Stimulated activated CD8-positive, alpha-beta memory T cell treated with anti-CD3 and anti-CD28 coated beads, Interleukin-4, amount 100 ng/mL, for 1 hour (primary cell): Measurements from ENCODE around the gene ACOXL.

Source experiments
- DNase-seq, 2 donors: peaks; one replicate each; pipeline ENCODE4 v3.0.0-alpha.2; 2020; ENCODE audit warnings: low read depth in 2 of 2, low spot score in 1 of 2

Gene ACOXL

DNA sequence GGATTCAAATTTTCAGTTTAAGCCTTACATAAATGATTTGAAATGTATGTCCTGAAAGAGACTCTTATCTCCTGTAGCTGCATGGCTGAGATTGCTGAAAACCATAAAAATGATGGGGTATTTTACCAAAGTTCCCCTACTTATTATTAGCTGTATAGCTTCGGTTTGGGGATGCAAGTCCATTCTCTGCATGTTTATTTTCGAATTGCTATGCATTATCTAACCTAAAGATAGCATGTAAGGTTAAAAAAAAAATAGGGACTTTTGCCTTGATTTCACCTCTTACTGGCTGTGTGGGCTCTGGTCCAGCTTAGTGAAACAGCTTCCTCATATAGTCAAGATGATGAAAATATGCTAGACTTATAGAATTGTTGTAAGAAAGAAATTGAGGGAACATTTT lies 14.0 kb upstream of the ACOXL start:
- DNase-seq = no peak

DNA sequence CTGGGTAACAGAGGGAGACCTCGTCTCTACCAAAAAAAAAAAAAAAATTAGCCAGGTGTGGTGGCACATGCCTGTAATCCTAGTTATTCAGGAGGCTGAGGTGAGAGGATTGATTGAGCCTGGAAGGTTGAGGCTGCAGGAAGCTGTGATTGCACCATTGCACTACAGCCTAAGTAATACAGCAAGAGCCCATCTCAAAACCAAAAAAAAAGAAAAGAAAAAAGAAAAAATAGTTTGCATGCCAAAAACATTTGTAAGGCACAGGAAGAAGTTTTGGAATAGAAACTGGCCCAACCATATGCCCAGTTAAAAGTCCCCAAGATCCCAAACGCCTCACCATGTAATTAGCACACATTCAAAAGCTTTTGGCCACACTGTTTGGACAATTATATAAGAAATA lies 13.4 kb upstream of the ACOXL start:
- DNase-seq = no peak

DNA sequence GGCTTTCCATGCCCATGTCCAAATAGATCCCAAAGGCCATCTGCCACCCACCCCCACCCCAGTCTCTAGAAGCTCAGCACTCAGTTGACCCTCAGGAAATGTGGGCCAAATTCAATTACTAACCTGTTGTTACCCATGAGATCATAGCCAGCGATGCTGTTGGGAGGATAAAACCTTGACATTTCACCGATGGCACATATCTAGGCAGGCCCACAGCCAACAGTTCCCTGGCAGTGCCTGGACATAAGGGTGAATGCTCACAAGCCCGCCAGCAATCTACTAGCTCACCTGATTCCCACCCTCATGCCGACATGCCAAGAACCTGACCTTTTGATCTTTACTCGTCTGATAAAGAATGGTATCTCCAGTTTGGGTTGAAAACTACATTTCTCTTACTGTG lies 11.8 kb upstream of the ACOXL start:
- no peak for DNase-seq

DNA sequence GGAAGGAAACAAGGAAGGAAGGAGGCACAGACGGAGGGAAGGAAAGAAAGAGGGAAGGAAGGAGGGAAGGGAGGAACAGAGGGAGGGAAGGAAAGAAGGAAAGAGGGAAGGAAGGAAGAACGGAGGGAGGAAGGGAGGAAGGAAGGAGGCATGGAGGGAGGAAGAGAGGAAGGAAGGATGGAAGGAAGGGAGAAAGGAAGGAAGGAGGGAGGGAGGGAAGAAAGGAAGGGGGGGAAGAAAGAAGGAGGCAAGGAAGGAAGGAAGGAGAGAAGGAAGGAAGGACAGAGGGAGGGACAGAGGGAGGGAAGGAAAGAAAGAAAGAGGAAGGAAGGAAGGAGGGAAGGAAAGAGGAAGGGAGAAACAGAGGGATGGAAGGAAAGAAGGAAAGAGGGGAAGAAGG lies 7.6 kb upstream of the ACOXL start:
- DNase-seq = no peak

DNA sequence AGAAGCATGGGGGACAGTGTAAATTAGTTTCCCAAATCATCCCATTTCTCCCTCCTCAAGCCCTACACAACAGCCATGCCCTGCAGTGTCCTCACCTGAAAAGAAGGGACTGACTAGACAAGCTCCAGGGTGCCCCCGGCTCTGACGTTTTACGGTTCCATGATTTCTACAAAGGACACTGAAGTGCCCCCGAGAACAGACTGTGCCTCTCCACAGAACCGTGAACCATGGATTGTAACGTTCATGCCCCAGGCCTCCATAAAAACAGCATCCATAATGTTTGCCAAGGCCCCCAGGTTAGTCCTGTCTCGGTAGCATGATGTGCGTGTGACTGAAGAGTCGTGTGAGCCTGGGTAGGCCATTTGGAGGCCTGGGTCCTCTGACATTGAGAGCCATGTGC lies 7.0 kb upstream of the ACOXL start:
- DNase-seq = no peak

DNA sequence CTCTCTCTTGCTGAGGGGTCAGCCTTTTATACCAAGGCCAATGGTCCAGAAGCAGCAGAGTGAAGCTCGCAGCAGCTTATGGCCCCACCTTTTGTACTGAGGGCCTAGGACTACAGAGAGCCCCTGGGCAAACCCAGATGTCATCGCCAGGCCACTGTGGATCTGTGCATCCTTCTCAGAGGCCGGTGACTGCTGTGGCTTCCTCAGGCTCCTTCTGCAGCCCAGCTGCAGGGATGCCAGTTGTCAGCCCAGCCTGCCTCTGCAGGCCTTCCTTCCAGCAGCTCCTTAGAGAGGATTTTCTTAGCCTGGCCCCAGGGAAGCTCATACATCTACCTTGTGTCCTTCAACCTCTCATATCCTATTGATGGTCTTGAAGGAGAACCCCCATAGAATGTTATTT lies 6.5 kb upstream of the ACOXL start:
- DNase-seq = no peak

DNA sequence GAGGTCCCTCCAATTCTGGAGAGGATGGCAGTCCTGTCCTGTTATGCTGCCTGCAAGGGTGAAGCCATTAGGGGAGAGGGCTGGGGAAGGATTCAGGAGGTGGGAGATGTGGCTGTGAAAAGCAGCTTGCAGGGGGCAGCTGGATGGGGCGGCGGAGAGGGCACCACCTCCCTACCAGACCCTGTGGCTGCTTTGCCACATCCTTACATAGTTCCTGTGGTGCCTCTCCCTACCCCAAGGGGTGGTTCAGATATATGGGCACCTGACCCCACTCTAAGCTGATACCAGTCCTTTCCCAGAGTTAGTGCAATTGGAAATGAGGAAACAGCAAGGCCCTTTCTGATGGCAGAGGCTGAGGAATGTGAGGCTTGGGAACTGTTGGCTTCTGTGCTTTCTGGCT lies 6.1 kb upstream of the ACOXL start:
- no peak for DNase-seq

DNA sequence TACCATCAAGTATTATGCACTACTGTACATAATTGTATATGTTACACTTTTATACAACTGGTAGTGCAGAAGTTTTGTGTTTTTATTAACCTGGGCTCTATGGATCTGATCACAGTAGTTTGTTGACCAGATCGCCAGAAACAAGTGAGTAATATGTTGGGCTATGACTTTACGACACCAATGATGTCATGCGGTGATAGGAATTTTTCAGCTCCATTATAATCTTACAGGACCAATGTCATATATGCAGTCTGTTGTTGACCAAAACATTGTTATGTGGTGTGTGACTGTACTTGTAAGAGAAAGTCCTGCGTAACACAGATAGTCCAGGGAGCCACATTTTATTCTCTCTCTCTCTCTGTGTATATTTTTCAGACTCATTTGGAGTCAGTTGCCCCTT lies 4.5 kb upstream of the ACOXL start:
- DNase-seq = no peak

DNA sequence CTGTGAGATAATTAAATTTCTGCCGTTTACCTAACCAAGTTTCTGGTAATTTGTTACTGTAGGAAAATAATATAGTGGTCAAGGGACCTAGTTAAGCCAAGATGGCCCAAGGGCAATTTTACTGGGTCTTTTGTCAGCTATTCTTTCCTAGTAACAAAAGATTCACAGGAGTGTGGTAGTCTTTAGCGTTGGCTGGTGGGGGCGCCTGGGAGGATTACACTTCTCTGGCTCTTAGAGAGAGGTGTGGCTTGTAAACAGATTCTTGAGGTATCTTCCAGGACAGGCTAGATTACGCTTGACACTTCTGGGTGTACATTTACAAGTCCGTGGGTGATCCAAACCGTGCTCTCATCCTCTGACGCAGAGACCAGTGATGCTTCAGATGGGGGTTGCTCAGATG lies 3.3 kb upstream of the ACOXL start:
- no peak for DNase-seq

DNA sequence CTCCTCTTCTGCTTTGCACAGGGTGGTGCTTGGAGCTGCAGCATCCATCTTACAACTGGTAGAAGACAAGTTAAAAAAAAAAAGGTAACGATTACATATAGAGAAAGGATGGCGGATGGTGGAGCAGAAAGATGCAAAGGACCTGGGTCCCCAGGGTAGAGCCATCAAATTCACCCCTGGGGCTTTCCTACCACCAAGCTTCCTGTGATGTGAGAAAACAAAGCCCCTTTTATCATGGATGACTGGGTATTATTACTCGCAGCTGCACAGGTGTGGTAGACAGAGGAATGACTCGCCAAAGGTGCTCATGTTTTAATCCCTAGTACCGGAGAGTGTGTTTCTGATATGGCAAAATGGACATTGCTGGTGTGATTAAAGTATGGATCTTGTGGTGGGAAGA lies 1.3 kb upstream of the ACOXL start:
- no peak for DNase-seq

DNA sequence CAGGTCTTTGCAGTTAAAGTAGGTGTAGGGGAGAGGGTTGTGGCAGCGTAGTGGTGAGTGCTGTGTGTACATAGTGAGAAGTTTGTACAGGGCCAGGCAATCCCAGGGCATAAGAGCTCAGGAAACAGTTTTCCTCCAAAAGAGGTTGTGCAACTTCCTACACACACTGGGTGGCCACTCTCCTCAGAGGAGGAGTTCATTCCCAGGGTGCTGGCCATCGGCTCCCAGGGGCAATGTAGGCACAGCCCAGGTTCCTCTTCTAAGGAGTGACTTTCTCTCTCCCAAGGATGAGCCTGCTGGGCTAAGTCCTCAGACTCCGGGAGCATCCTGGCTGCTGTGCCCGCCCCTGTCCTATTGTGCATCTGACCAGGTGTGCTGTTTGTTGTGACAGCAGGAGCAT lies 3.0 kb downstream of the ACOXL start:
- no peak for DNase-seq

DNA sequence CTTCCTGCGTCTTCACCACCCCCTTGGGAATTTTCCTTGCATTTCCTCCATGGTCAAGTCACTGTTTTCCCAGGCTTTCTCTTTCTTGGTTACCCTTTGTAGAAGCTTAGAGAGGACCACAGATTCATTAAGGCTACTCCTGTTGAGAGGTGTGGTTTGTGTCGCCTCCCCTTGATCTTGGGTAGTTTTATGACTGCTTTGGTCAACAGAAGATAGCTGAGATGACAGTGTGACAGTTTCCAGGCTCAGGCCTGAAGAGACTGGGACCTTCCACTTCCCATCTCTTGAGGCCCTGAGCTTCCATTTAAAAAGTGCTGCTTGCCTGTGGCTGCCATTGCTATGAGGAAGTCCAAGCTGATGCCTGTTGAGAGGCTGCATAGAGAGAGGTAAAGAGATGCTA lies 5.4 kb downstream of the ACOXL start:
- no peak for DNase-seq

DNA sequence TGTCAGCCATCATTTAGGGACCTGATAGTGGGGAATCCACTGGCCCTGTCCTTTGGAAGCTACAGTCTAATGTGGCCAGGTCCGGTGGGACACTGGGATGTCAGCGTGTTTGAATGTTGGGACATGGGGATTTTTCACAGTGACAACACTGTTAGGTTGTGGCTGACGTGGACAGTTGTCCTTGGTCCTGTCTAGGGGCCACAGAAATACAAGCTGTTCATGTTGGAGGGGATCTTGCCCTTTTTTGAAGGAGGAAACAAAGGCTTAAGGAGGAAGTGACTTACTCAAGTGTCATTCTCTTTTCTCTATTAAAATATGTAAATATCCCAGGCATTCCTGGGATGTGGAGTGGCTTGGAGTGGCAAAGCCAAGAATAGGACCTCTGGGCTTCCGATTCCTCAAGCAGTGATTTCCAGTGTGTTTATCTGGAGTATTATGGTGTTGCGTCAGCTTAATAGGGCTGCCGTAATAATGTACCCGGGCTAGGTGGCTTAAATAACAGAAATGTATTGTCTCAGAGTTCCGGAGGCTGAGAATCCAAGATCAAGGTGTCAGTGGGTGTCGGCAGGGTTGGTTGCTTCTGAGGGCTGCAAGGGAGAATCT lies 8.5 kb downstream of the ACOXL start:
- DNase-seq = no peak

DNA sequence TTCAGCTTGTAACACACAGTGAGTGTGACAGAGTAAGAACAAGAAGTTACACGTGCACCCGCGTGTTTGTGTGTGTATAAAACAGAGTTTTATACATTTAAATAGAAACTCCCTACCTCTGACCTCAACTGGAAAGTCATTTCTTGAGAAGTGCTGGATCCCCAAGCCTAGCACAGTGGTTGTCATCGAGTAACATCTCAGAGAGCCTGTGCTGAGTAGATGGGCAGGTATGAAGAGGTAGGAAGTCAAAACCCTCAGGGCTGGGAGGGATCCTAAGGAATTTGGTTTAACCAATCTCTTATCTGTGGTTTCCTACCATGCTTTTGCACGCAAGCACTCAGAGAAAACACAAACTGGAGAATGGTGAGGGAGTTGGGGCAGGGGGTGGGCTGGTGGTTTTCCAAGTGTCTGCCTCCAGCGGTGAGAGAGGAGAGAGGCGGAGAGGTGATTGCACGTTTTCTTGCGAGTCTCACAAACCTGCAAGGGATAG lies 9.2 kb downstream of the ACOXL start:
- DNase-seq = no peak

DNA sequence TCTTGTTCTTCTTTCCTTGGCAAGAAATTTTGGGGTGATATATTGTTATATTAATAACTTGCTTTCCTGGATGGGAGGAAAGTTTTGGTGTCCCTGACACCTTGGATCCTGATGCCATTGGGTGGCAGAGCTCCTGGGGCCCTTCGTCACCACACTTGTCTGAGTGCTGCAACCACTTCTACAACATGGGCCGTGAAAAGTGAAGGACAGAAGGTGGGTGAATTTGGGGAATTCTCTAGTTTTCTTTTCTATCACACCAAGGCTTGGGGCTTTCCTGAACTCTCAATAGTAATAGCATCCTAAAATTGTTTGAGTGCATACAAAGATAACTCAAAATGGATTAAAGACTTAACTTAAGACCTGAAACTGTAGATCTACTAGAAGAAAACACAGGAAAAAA lies 10.0 kb downstream of the ACOXL start:
- DNase-seq = no peak

DNA sequence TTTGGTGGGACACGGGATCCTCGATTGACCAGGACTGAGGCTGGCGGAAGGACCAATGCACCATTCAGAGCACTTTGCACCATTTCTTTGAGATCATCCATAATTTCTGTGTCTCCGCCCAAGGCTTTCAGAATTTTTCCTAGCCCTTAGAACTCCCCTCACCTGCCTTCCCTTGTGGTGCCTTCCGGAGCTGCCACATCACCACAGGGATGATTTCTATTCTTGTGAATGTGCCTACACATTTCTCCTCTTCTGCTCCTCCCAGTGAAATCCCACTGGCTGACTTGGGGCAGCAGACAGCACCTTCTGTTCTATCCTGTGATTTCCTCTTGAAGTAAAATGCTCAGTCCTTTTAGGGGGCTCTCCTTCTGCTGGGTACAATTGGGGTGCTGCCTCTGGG lies 11.2 kb downstream of the ACOXL start:
- DNase-seq = no peak

DNA sequence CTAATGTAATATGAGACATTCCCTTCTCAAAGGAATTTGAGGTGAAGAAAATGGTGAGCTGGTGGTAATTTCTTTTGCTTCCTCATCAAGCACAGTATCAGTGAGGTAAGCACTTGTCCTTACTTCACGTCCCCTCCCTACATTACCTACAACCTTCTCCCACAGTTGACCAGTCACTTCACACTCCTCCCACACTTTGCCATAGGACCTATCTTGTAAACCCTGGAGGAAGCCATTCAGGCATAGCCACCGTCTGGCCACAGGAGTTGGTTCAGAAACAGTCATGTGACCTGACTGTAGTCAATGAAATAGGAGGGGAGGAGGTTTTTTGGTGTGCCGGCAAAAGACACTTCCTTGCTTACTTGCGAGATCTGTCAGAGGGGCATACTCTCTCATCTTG lies 12.1 kb downstream of the ACOXL start:
- no peak for DNase-seq

DNA sequence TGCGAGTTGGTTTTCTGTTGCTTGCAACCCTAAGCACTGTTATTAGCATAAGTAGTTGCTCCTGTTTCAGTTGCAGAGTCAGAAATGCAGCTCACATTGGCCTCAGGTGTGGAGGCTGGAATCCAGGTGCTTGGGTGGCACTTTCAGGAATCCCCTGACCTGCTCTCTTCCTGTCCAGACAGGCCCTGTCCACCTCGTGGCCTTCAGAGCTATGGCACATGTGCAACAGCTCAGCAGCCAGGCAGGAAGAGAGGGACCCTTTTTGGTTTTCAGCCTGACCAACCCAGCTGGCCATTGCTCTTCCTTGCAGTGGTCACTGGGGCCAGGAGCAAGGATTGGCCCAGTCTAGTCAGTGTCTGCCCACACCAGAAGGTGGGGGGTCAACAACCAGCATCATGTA lies 12.7 kb downstream of the ACOXL start:
- no peak for DNase-seq

DNA sequence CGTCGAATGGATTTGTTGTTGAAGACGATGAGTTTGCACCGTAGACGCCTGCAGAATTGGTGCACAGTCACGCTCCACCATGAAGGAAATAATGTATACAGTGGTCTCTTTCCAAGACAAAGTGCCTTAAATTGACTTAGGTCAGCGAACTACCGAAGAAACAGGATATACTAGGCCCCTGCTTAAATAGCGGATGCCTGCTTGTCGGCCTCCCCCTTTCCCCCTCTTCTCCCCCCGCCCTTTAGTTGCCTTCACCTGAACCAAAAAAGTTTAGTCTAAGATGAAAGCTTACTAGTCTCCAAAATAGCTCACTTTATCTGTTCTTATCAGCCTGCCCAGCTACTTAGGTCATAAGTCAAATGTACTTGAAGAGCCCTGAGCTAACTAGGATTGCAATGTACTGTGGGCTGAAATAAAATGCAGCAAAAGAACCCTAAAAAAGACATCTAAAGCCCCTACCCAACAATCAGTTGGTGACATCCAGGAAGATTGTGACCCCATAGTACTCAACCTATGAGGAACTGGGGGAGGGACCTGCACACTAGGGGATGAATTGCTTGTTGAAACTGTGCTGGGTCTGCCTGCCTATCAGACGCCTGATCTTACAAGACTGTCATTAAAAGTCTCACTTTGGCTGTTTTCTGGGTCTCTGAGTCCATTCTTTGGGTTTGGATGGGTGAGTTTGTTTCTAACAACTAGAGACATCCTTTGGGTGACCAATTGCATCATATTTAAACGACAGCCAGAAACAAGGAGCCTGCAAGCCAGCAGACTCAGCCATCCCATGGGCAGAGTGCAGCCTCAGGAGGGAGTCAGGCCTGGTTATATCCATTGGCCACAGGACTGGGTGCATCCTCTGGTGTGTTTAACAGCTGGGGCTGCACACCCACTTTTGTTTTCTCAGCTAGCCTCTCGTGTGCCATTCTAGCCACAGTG lies 14.5 kb downstream of the ACOXL start:
- no peak for DNase-seq

DNA sequence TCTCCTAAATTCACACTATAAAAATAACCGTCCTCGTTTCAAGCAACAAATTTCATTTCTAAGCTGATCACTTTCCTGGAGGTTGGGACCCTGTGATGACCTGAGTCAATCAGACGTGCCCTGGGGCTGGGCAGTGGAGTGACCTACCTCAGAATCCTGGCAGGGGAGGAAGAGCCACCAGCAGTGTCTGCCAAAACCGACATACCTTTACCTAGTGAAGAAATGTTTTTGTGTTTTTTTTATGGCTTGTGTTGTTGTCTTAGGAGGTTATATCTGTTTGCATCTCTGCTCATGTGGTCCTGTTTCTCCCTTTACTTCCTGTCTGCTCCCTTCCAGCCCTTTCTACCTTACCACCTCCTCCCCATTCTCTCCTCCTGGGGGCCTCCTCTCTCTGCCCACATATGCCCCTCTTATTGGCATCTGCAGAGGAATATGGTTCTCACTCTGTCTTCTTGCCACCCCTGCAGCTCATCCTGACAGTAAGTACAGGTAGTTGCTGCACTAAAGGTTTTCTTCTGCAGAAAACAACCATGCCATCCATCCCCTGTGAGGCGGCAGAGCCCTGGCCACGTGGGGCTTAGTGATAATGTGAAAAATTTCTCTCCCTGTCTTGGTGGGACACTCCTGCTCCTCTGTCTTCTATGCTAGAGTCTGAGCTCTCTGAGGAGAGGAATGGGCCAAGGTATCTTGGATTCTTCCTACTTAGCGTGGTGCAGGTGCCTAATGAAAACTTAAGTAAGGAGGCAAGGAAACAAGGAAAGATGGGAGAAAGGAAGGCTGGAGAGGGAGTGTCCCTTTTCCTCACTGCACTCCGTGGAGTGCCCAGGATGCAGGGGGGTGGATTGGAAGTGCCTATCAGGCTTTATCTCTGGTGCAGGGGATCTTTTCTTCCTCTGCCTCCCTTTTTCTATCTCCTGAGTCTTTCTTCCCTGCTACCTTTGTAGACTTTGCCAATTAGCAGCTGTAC lies 15.4 kb downstream of the ACOXL start:
- DNase-seq = no peak

DNA sequence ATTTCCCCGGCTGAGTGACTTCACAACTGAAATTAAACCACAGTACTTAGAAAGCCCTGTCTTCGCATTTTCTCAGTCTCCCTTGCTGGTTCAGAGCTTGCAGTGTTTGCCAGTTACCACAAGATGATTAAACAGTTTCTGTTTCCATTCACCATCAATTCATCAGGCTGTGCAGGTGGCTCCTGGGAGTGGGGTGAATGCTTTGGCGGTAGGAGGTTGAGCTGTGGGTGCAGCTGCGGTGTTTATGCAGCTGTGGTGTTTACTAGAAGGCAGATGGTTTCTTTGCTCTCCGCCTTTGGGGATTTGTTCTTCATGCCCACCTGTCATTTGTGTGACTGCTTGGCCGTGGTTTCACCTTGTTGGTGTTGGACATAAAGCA lies 16.1 kb downstream of the ACOXL start:
- DNase-seq = peak in 1 of 2 donors; percentile 5

DNA sequence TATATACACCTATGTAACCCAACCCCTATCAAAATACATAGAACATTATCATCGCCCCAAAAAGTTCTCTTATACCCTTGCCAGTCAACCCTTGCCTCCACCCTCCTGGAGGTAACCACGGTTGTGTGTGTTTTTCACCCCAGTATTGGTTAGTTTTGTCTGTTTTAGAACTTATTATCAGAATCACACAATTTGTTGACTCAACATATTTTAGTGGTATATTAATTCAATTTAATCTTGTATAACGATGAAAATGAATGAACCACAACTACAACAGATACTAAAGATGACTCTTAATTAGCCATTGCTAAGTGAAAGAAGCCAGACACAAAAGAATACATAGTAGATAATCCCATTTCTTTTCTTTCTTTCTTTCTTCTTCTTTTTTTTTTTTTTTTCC lies 19.3 kb downstream of the ACOXL start:
- DNase-seq = no peak
